Activated CD8-positive, alpha-beta memory T cell treated with anti-CD3 and anti-CD28 coated beads for 24 hours (primary cell): ENCODE data around the gene COL1A1.

ENCODE experiments used
- DNase-seq: peaks from one replicate; pipeline ENCODE4 v3.0.0-alpha.2; 2020

Gene COL1A1

DNA sequence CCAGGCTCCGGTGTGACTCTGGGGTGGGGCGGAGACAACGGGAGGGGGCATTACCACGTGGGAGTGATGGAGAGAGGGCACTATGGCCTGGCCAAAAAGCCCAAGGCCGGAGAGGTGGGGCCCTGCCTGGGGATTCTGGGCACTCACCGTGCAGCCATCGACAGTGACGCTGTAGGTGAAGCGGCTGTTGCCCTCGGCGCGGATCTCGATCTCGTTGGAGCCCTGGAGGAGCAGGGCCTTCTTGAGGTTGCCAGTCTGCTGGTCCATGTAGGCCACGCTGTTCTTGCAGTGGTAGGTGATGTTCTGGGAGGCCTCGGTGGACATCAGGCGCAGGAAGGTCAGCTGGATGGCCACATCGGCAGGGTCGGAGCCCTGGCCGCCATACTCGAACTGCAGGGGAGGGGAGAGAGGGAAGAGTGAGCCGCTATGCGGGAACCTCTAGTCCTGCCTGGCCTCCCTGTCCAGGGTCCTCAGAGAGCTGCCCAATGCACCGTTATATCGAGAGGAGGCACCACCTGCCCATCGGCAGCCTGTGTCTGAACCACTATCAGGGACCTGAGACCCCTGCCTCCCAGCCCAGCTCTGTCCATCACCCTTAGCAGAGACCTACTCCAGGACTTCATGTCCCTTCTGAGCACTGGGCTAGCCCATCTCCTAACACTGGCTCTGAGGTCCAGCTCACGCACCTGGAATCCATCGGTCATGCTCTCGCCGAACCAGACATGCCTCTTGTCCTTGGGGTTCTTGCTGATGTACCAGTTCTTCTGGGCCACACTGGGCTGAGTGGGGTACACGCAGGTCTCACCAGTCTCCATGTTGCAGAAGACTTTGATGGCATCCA, 15.6 kb downstream of the COL1A1 start:
- no peak for DNase-seq

DNA sequence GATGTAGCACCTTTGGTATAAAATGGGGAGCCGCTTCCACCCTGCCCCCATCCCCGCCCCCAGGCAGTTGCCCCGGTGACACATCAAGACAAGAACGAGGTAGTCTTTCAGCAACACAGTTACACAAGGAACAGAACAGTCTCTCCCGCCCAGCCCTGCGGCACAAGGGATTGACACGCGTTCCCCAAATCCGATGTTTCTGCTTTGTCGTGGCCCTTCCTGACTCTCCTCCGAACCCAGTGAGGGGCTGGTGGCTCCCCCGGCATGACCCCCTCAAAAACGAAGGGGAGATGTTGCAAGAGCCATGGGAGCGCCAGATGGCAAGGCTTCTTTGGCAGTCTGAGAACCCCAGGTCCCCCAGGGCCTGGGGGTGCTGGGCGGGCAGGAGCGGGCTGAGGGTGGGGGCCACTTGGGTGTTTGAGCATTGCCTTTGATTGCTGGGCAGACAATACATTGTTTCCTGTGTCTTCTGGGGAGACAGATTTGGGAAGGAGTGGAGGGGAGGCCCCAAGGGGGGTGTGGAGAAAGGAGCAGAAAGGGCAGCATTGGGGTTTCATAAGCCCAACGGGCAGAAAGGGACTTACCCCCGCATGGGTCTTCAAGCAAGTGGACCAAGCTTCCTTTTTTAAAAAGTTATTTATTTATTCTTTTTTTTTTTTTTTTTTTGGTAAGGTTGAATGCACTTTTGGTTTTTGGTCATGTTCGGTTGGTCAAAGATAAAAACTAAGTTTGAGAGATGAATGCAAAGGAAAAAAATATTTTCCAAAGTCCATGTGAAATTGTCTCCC, 16.6 kb downstream of the COL1A1 start:
- DNase-seq: no peak

DNA sequence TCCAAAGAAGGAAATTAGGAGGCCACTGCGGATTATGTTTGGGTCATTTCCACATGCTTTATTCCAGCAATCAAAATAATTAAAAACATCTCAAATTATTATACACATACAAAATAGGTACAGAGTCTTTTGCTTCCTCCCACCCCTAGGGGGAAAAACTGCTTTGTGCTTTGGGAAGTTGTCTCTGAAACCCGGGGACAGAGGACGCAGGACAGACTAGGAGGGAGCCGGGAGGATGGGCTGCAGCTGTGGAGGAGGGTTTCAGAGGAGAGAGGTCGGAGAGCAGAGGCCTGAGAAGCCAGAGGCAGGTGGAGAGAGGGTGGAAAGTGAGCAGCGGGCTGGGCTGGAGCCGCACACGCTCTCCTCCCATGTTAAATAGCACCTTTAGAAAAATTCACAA, 17.4 kb downstream of the COL1A1 start:
- no peak for DNase-seq

DNA sequence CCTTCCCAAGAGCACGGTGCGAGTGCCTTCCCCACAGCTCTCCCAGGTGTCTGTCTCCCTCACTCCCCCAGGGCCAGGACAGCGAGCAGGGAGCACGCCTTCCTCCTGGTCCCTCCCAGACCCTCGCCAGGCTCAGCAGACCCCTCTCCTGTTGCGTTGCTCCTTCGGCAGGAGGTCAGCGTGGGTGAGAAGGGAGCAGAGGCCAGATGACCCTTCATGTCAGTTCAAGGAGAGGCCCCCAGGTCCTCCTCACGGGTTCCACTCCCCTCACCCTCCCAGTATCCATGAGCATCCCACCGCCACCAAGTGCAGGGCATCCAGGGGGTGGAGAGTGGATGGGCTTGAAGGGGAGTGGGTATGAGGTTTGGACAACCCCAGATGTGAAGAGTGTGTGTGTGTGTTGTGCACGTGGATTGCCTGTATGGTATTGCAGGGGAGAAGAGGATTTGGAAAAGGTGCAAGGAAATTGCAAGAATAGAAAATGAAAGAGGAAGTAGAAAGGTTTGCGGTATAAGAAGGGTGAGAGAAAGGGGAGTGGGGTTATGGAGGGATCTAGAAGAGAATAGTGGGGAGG, 17.9 kb downstream of the COL1A1 start:
- no peak for DNase-seq

DNA sequence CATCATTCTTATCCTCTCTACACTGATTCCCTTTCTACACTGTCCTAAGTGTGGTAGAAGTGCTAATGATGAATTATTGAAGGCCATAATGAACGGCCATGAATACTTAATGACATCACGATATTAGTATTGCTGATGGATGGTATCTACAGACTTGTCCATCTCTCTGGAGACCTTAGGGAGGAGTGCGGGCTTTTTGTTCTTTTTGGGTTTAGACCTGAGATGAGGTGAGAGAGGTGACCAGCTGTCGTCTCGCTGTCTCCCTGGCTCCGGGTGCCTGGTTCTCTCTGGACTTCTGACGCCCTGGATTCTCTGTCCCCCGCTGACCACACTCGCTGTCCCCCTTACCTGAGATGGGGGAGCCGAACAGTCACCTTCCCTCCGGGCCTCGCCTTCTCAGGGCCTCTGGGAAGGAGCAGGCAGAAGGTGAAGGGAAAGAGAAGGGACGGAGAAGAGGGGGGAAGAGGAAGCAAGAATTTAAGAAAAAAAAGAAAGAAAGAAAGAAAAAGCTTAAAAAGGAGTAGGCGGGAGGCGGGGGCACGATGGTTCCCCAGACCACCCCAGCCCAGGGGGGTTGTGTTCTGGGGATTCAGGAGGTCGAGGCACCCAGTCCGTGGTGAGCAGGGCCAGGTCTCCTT, 18.5 kb downstream of the COL1A1 start:
- DNase-seq: no peak

DNA sequence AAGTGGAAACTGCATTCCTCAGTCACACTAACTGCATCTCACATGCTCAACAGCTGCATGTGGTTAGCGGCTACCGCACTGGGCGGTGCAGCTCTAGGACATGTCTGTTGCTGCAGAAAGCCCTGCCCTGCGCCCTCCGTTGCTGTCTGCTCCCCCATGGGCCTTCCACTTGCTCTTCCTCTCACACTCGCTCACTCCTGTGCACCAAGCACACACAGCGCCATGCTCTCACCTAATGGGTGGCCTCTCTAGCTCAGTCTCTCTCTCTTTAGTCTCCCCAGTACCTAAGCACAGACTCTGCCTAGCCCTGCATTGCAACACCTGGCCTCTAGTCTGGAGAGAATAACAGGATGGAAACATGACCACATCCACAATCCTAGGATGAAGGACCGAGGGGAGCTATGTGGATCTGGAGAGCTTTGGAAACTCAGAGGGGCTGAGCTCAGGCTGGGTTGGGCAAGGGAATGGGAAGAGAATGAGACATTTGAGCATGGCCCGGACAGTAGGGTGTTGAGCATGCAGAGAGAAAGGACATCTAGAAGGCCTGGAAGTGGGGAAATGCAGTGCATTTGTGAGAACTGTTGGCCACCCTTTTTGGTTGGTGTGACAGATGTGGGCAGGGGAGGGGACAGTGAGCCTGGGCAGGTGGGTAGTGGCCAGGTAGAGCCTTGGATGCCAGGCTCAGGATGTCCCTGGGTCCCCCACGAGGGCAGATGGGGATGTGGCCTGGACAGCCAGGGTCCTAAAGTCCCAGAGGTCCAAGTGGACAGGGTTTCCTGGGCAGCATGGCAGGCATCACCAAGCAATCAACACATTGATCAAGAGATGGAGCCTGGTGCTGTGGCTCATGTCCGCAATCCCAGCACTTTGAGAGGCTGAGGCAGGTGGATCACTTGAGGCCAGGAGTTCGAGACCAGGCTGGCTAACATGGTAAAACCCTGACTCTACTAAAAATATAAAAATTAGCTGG, 19.6 kb downstream of the COL1A1 start:
- no peak for DNase-seq

DNA sequence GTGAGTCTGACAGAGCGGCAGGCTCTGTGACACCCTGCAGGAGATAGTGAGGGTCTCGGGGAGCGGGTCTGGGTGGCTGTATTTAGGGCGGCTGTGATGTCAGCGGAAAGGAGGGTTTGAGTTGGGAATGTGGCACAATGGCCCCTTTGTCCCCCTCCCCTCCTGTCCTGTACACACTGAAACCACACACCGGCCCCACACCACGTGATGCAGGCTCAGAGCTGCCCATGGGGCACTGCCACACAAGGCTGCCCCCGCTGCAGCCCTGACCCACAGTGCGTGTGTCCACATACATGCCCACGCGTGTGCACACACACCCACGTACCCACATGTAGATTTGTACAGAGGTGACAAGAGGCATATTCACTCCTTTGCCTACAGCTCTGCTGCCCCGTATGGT, 20.3 kb downstream of the COL1A1 start:
- no peak for DNase-seq

DNA sequence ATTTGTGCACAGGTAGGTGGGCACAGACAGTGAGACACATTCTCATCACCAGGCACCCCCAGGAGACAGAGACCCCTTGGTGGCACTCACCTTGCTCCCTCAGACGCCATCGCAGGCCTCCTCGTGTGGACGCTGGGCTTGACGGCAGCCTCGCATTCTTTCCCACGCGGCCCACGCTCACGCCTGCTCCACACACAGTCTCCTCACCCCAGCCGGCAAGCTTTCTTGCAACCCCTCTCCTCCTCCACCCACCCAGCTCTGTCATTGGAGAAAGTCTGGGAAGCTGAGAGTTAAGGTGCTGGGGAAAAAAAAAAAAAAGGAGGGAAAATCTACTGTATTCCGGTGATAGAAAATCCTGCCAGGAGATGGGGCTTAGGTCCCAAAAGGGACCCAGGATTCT, 20.8 kb downstream of the COL1A1 start:
- DNase-seq: no peak

DNA sequence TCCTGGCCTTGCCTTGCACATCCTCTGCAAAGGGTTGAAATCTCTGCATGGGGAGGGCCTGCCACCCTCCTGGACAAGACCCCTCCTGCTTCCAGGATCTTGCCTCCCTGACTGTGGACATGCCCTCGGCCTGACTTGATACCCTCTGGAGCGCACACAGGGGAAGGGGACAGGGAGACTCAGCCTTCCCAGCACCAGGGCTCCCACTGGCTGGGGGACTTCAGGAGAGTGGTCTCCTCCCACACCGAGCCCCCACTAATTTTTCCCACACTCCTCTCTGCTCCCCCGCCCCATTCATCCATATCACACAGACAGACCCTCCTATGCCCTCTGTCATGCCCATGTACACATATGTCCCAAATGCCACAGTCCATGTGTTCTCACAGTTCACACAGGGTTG, 21.3 kb downstream of the COL1A1 start:
- no peak for DNase-seq

DNA sequence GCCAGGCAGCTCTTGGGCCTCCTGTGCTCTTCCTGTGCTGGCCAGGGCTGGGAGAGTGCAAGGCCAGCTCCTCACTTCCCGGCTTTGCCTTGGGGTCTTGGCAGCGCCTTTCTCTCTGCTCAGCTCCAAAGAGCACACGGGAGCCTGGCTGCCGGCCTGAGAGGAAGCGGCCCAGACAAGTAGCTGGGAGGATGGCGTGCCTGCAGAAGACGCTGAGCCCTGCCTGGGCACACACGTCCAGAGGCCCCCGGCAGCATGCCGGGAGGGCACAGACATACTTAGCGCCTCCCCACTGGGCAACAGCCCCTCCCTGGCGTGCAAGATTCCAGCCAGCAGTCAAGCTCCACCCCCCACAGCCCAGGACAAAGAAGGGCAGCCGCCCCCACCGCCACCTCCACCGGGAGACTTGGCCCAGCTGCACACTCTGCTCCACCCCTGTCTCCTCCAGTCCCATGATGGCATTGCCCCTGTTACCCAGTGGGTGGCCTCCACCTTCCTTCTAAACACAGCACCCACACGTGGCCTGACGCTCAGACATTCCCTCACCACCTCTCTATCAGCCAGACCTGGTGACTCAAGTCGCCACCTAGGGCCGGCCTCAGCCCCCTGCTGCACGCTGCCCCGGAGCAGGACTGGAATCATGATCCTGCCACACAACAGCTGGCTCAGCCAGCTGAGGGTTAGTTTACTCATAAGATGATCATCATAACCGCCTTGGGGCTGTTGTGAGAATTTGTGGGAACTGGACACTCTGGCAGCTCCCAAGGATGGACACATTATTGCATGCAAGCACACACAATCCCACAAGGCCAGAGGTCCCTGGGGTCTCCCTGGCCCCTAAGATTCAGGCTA, 23.2 kb downstream of the COL1A1 start:
- DNase-seq: peak; percentile 77

DNA sequence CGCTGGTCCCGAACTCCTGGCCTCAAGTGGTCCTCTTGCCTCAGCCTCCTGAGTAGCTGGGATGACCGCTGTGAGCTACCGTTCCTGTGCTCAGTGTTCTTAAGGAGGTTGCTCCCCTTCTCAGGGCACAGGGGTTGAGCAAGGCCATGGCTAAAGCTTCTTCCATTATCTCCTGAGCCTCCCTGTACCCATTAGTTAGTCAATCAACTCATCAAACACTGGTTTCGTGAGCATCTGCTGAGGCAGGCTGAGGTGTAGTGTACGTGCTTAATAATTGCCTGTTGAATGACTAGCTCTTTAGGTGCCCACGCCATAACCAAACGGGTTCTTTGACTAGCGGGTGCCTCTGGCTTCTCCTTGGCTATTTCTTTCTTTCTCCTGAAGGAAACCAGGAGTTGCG, 24.0 kb downstream of the COL1A1 start:
- DNase-seq: no peak

DNA sequence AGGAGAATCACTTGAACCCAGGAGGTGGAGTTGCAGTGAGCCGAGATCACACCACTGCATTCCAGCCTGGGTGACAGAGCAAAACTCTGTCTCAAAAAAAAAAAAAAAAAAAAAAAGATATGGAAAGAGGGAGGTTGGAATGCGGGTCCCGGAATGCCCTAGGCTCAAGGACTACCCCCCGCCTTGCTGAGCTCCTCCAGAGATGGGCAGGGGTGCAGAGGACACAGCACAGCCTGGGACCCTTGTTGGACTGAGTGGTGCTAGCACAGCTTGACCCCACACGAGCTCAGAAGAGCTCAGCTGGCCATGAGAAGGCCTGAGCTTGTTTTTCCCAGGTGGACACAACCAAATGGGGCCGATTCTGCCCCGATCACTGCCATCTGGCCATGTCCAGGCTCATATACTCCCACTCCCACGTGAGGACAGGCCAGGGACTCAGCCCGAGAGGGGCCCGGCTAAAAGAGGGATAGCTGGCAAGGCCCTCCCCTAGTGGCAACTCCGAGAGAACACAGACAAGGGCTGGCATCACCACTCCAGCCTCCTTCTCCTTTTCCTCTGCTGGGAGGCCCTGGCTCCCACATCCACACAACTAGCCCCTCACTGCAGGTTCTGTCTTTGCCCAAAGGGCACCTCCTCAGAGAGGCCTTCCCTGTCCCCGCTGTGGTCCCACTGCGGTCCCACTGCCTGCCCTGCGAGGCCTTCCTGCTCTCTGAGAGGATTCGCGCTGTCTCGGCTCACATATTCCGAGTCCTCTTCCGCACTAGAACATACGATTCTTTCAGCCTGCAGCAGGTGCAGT, 24.7 kb downstream of the COL1A1 start:
- no peak for DNase-seq

DNA sequence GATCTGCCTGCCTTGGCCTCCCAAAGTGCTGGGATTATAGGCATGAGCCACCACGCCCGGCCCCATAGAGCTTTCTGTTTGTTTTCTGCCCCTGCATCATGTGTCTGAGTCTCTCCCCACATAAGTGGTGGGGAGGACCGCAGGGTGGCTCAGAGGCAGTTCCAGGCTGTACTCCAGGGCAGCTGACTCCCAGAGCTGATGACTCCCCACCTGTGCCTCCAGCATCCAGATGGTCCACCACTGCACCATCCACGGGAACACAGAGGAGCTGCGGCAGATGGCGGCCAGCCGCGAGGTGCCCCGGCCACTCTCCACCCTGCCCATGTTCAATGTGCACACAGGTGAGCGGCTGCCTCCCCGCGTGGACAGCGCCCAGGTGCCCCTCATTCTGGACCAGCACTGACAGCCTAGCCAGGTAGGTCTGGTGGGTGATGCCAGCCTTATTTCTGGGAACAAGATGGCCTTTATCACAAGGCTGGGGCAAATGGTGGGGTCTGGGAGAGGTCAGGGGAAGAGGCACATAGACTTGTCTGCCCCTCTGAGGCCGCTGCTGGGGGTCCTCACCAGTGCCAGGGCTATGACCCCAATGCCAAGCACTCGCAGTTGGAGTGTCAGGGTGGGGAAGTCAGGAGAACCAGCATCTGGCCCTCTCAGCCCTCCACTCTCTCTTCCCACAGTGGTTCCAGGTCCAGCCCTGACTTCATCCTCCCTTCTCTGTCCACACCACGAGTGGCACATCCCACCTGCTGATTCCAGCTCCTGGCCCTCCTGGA, 26.2 kb downstream of the COL1A1 start:
- no peak for DNase-seq

DNA sequence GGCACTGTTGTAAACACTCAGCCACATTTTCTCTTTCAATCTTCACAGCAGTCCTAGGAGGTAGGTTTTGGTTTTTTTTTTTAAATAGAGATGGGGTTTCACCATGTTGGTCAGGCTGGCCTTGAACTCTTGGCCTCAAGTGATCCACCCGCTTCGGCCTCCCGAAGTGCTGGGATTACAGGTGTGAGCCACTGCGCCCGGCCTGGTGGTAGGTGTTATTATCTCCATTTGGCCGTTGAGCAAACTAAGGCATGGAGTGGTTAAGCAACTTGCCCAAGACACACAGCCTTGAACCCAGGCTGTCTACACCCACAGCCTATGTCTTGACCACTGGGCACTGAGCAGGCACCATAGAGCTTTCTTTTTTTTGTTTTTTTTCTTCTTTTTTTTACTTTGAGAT, 27.0 kb downstream of the COL1A1 start:
- no peak for DNase-seq

DNA sequence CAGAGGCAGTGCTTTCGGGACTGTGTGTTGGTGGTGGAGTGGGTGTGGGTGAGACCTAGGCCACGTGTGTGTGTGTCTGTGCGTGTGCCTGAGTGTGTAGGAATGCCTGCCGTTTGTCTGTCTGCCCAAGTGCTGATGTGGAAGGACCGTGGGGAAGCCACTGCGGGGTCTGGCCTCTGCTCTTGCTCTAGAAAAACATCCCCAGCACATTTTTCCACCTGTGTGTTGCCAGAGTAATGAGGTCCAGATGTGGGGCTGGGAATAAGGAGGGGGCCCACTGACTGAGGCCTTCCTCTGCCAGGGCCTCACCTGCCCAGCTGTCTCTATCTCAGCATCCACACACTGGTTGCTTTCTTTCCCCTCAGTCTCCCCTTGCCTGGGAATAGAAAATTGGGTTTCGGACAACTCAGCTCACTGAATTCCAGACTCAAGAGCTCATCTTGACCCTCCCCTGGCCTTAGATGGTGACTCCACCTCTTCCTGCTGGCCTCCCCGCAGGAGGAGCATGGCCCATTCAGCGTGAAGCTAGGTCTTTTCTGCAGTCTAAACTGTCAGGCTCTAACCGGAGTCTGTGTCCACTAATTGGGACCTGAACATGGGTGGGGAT, 28.0 kb downstream of the COL1A1 start:
- DNase-seq: no peak

DNA sequence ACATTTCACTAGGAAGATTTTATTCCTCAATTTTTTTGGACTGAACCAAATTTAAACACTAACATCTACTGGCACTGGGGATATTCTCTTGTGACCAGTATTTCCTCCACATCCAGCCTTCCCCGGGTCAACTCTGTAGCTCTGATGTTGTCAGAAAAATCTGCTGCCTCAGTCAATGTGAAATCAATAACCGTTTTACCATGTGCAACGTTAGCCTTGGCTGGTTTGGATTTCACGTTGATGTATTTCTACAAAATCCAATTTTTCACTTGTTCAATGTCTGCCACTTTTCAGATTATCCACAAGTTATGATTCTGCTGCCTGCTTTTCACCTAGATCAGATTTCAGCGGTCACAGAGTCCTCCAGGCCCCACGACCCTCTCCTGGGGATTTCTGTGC, 28.5 kb downstream of the COL1A1 start:
- DNase-seq: no peak

DNA sequence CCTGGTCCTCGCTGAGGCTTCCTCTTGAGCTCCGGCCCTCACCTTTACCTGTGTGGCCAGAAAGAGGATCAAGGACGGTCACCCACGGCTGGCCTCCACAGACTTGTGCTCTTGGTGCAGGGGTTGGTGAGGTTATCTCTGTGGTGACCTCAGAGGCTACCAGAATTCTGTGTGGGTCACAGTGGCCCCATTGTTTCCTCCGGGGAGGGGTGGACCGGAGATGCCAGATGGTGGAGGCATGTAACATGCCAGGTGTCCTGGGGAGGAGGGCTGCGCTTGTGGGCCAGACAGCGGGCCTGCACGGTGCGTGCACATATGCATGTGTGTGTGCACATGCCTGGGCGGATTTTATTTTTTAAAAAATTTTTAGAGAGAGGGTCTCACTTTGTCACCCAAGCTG, 29.3 kb downstream of the COL1A1 start:
- no peak for DNase-seq

DNA sequence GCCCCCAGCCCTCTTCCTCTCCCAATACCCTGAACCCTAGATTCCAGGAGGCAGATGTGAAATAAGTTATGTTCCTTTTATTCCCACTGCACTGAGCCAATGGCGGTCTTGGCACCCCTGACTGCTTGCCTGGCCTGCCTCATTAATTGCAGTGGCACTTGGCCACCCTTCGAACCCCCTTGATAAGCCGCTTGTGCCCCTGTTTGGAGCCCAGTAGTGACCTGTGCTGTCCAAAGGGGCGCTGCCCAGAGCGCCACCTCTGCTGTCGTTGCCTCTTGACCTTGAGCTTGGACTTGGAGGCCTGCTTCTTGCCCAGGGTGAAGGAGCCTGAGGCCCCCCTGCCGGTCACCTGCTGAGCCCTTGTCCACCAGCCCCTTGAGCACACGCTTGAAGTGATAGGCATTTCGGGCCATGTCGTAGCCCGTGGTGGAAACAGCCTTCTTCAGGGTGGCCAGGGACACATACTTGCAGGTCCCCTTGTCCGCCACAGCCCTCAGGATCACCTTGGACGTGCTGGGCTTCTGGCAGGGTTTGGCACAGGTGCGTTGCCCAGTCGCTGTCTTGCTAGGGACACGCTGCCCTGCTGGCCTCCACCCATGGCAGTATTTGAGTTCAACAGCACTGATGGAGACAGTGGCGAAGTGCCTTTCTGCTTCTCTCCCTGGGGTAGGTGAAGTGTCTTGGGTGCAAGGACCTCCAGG, 29.9 kb downstream of the COL1A1 start:
- DNase-seq: no peak
